HFF-Myc (cell line): ENCODE results near the gene FFAR1.
"Not testable (repeated sequence)": the region's sequence is repeated elsewhere in the genome, so short reads cannot be mapped to it uniquely, and the experiment has no call there.

ENCODE experiments used
- DNase-seq: peaks from one replicate; pipeline ENCODE4 v3.0.0-alpha.2; 2011; ENCODE audit warnings: low read depth; ENCODE audit errors: extremely low read depth
- H3K4me3 ChIP-seq: replicated peaks from 2 replicates; pipeline ENCODE4 v1.5.1; 2011; ENCODE audit warnings: low read depth, mild to moderate bottlenecking, control low read depth, low read length
- CTCF ChIP-seq: IDR thresholded peaks from 2 replicates; pipeline ENCODE4 v1.5.1; 2012; ENCODE audit warnings: mild to moderate bottlenecking, low read depth, low read length, control low read depth; ENCODE audit errors: missing control alignments

The FFAR1 gene

DNA sequence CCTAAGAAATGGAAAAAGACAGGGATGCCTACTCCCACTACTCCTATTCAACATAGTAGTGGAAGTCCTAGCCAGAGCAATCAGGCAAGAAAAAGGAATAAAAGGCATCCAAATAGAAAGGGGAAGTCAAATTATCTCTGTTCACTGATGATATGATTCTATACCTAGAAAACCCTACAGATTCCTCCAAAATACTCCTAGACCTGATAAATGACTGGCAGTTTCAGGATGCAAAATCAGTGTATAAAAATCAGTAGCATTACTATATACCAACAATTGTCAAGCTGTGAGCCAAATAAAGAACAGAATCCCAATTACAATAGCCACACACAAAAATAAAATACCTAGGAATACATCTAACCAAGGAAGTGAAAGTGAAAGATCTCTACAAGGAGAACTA lies 21.8 kb downstream of the FFAR1 start:
- no peak for DNase-seq
- no peak for TF ChIP-seq CTCF
- no peak overlapping the region for H3K4me3 ChIP-seq

DNA sequence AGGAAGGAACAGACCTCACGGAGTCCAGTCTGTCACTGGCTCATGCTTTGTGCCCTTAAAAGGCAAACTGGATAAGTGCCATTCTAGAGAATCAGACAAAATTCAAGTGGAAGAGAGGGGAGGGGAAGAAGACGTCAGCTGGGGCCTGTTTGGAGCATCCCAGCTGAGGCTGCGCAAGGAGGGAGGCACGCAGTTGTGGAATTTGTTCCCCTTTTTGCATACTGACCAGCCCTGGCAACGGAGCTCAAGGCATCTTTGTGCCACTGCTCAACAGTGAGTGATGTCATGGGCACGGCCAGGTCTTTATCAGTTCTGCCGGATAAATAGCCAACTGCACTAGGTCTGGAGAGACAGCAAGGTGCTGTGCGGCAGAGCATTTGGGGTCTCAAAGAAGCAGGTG lies 23.0 kb downstream of the FFAR1 start, which contains the start of gene GPR42:
Gene GPR42, plus strand, starts transcription at position 347 of the 400 bp plus-strand sequence. CDS start 292 bp downstream, outside the sequence.
- H3K4me3 ChIP-seq: no peak within 1 kb of the TSS
- DNase-seq: no peak
- no peak for TF ChIP-seq CTCF

- H3K4me3 ChIP-seq: no peak overlapping the region
- TF ChIP-seq CTCF: no peak
- DNase-seq: no peak
Observed at GRCh38 chr19:35373492-35373891, 25.8 kb downstream of the FFAR1 start.

DNA sequence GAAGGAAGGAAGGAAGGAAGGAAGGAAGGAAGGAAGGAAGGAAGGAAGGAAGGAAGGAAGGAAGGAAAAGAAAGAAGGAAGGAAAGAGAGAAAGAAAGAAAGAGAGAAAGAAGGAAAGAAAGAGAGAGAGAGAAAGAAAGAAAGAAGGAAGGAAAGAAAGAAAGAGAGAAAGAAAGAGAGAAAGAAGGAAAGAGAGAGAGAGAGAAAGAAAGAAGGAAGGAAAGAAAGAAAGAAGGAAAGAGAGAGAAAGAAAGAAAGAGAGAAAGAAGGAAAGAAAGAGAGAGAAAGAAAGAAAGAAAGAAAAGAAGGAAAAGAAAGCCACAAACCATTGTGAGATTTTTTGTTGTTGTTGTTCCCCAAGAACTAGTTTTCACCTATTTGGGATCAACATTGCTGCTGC lies 26.3 kb downstream of the FFAR1 start:
- H3K4me3 ChIP-seq, DNase-seq: not testable (repeated sequence)

DNA sequence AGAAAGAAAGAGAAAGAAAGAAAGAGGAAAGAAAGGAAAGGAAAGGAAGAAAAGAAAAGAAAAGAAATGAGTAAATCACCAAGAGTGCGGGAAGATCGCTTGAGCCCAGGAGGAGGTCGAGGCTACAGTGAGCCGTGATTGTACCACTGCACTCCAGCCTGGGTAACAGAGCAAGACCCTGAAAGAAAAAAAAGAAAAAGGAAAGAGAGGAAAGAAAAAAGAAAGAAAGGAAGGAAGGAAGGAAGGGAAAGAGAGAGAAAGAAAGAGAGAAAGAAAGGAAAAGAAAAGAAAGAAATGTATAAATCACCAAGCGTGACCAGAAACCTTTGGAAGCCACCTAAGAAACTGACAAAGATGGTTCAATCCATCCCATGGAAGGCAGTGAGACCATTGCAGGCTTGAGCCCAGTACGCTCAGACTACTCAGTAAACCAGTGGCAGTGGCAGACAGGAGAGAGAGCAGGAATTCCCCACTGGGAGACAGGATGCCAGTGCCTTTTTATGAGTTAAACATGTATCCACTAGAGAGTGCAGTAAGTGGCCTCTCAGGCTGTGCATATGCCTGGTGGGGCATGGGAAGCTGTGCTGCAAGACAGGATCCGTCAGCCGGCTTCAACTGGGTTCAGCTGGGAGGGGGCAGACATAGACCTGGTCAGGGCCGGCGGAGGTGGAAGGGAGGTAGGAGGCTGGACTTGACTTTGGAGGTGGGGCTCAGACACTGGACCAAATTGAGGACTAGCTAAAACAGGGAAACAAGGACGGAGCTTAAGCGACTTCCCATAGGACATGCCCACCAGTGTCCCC lies 28.0 kb downstream of the FFAR1 start:
- DNase-seq: no peak
- H3K4me3 ChIP-seq: no peak overlapping the region
- no peak for TF ChIP-seq CTCF

DNA sequence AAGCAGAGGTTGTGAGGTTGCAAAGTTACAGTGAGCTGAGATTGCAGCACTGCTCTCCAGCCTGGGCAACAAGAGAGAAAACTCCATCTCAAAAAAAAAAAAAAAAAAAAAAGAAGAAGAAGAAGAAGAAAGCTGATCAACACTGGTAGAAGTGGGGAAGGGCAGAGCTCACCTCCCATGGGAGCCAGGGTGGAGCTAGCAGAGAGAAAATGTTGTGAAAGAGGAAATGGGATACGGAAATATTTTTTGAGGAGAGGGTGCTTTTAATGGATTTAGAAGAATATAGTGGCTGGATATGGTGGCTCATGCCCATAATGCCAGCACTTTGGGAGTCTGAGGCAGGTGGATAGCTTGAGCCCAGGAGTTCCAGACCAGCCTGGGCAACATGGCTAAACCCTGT lies 30.0 kb downstream of the FFAR1 start:
- no peak for DNase-seq
- no peak overlapping the region for H3K4me3 ChIP-seq
- TF ChIP-seq CTCF: no peak

DNA sequence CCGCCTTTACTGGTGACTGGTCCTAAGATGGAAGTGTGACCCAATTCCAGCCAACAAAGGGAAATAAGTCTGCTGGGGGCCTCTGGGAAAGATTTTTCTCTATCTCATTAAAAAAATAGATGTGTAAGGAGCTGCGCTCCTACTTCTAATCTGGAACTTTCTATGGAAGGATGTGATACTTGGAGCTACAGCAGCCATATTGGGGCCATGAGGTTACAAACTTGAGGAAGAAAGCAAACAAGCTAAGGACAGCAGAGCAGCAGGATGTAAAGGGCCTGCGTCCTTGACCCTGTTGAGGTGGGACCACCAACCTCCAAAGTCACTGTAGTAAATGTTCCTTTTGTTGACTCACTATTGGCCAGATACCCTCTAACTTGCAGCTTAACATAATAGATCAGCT lies 30.7 kb downstream of the FFAR1 start:
- H3K4me3 ChIP-seq: no peak overlapping the region
- no peak for TF ChIP-seq CTCF
- no peak for DNase-seq

GRCh38 chr19:35379545-35379944 lies 31.8 kb downstream of the FFAR1 start:
- H3K4me3 ChIP-seq, DNase-seq: not testable (repeated sequence)
